ENCODE data around the gene PPIA. TPM values are rescaled to one million over a fixed set of nuclear protein-coding genes. Genes with fewer than 3 reads are reported as not detected.

PPIA gene
- total RNA-seq, 1 experiment from 2014 or later, result 3,599 TPM

DNA sequence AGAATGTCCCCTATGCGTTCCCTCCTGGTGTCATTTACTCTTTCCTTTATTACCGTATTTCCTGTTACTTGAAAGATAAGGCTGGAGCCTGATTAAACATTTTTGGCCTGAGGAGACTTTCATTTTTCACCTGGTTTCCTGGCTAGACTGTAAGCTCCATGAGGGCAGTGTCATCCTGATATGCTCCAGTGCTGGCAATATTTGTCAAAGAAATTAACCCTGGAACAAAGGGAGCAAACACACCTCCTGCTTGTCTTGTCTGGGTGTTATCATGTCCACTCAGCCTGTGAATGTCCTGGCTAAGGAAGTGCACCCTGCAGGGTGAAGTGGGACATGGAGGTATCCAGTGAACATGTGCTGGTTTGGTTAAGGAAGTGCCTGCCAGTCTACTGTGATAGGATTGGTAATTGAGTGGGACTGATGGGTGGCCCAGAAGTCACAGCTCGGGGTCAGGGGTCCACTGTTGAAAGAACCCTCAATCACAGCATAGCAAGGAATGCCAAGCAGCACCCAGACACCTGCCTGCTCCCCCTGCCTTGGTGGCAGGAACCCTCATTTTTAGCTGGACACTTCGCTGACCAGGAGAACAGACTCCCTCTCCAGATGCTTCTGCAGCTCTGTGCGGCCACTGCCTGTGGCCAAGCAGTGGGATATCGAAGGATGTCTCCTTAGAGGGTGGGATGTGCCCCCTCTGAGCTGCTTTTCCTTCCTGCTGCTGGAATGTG lies 20.9 kb upstream of the PPIA start:
- Histone ChIP-seq H3K27ac (no peak overlapping the region), H3K4me2 (no peak overlapping the region), H3F3A (ENCODE audit: insufficient read depth, low read depth) (no peaks in the 10 kb centered on the region), H3K4me3 (no peak overlapping the region), H3K36me3 (ENCODE audit: low read depth) (no peaks in the 10 kb centered on the region), H3K27me3 (ENCODE audit: insufficient read depth, low read depth) (no peaks in the 10 kb centered on the region), H4K20me1 (ENCODE audit: insufficient read depth) (no peaks in the 10 kb centered on the region), H2AFZ (no peak overlapping the region), H3K9me3 (ENCODE audit: insufficient read depth, low read depth) (no peaks in the 10 kb centered on the region), H3K9me2 (ENCODE audit: insufficient read depth) (no peaks in the 10 kb centered on the region), H3K79me2 (ENCODE audit: low read depth) (no peaks in the 10 kb centered on the region), H3K4me1 (replicated peaks; ENCODE audit: insufficient read depth) (no peaks in the 10 kb centered on the region)
- ChIA-PET CTCF (interaction anchor here (0.6 kb wide), 1 partner anchor 81 kb away, joined by 3 read pairs; no protein-coding TSS in a partner anchor), POLR2A (ENCODE audit: unreplicated experiment) (no interaction called here)
- no TSS peak for BruUV-seq (replicated peaks)
- no peak for TF ChIP-seq EZH2 (IDR thresholded peaks at IDR 0.05; ENCODE audit: low read depth)
- TF ChIP-seq, protein P1, sequence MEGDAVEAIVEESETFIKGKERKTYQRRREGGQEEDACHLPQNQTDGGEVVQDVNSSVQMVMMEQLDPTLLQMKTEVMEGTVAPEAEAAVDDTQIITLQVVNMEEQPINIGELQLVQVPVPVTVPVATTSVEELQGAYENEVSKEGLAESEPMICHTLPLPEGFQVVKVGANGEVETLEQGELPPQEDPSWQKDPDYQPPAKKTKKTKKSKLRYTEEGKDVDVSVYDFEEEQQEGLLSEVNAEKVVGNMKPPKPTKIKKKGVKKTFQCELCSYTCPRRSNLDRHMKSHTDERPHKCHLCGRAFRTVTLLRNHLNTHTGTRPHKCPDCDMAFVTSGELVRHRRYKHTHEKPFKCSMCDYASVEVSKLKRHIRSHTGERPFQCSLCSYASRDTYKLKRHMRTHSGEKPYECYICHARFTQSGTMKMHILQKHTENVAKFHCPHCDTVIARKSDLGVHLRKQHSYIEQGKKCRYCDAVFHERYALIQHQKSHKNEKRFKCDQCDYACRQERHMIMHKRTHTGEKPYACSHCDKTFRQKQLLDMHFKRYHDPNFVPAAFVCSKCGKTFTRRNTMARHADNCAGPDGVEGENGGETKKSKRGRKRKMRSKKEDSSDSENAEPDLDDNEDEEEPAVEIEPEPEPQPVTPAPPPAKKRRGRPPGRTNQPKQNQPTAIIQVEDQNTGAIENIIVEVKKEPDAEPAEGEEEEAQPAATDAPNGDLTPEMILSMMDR (conservative IDR thresholded peaks at IDR 0.05), result no peak
- DNase-seq, result peak in 1 of 2 experiments; percentile 31
- intact Hi-C loops (cut with micrococcal nuclease; ENCODE audit: unreplicated experiment), result no loop called here

DNA sequence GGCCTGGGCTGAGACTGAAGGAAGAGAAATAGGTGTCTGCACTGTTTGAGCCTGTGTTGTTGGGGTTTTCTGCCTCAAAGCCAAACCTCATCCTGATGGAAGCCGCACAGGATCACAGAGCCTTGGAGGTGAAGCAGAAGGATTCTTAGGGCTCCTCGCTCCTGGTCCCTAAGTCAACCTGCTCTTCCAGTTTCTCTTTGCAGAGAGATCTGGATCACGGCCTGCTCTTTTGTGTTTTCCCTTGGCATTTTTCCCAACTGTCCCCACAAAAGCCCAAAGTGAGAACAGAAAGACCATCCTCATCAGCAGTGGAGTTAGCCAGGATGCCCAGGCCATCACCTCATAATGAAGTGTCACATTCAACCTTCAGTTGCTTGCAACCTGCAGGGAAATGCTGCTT lies 20.3 kb upstream of the PPIA start:
- Histone ChIP-seq H4K20me1 (ENCODE audit: insufficient read depth) (no peaks in the 10 kb centered on the region), H3K9me3 (ENCODE audit: insufficient read depth, low read depth) (no peaks in the 10 kb centered on the region), H3K36me3 (ENCODE audit: low read depth) (no peaks in the 10 kb centered on the region), H3K4me2 (no peak overlapping the region), H3K9me2 (ENCODE audit: insufficient read depth) (no peaks in the 10 kb centered on the region), H3K27ac (no peak overlapping the region), H3K79me2 (ENCODE audit: low read depth) (no peaks in the 10 kb centered on the region), H2AFZ (no peak overlapping the region), H3K27me3 (ENCODE audit: insufficient read depth, low read depth) (no peaks in the 10 kb centered on the region), H3K4me3 (no peak overlapping the region), H3F3A (ENCODE audit: insufficient read depth, low read depth) (no peaks in the 10 kb centered on the region), H3K4me1 (replicated peaks; ENCODE audit: insufficient read depth) (no peaks in the 10 kb centered on the region)
- no TSS peak for BruUV-seq (replicated peaks)
- CTCF ChIA-PET, result no interaction called here
- TF ChIP-seq, protein P1 (conservative IDR thresholded peaks at IDR 0.05), result no peak
- no peak for TF ChIP-seq EZH2 (IDR thresholded peaks at IDR 0.05; ENCODE audit: low read depth)
- peak; percentile 32 to 44 for DNase-seq
- POLR2A ChIA-PET (ENCODE audit: unreplicated experiment), result no interaction called here
- intact Hi-C loops (cut with micrococcal nuclease; ENCODE audit: unreplicated experiment), result no loop called here

DNA sequence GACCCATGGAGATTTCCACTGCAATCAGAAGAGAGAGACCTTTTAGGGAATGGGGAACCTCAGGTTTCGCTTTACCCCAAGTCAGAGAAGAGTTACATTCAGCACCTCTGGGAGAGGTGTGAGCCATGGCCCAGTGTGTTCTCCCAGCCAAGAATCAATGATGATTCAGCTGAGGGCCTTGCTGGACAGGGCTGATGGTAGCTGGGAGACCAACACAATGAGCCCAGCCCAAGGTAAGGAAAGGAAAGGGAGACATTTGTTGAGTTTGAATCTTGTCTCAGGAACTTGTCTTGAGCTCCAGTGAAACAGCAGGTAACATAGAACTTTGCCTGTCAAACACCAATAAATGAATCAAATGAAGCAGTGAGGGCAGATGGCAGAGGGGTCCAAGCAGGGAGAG lies 14.0 kb upstream of the PPIA start:
- Histone ChIP-seq H3K27me3 (ENCODE audit: insufficient read depth, low read depth) (no peaks in the 10 kb centered on the region), H4K20me1 (ENCODE audit: insufficient read depth) (no peaks in the 10 kb centered on the region), H3K4me2 (no peak overlapping the region), H3F3A (ENCODE audit: insufficient read depth, low read depth) (no peaks in the 10 kb centered on the region), H3K36me3 (ENCODE audit: low read depth) (no peaks in the 10 kb centered on the region), H3K4me1 (replicated peaks; ENCODE audit: insufficient read depth) (no peaks in the 10 kb centered on the region), H3K9me2 (ENCODE audit: insufficient read depth) (no peaks in the 10 kb centered on the region), H3K79me2 (ENCODE audit: low read depth) (no peaks in the 10 kb centered on the region), H3K9me3 (ENCODE audit: insufficient read depth, low read depth) (peaks cover 10% of the 10 kb centered on the region; the same call in 1 of the 2 replicates), H2AFZ (no peak overlapping the region), H3K4me3 (no peak overlapping the region), H3K27ac (no peak overlapping the region)
- DNase-seq, result no peak
- no peak for TF ChIP-seq EZH2 (IDR thresholded peaks at IDR 0.05; ENCODE audit: low read depth)
- TF ChIP-seq, protein P1 (conservative IDR thresholded peaks at IDR 0.05), result no peak
- BruUV-seq (replicated peaks), result no TSS peak
- intact Hi-C loops (cut with micrococcal nuclease; ENCODE audit: unreplicated experiment), result no loop called here
- POLR2A ChIA-PET (ENCODE audit: unreplicated experiment), result no interaction called here
- CTCF ChIA-PET, result no interaction called here

Measured in PC-9 (cell line).